Nephron progenitor cell (in vitro differentiated cells): ENCODE data around the gene RFFL.
A peak's percentile ranks its signal among the peaks of the same experiment; 100 is the strongest.
"Not testable (repeated sequence)": the region's sequence is repeated elsewhere in the genome, so short reads cannot be mapped to it uniquely, and the experiment has no call there.

ENCODE experiments used
- DNase-seq: peaks from one replicate; pipeline ENCODE4 v3.0.0; 2021
- H3K27ac Mint-ChIP-seq: 2 replicates; pipeline ENCODE4 v1.8.0; 2021; ENCODE audit warnings: mild to moderate bottlenecking, moderate library complexity, mixed read lengths
- H3K27me3 Mint-ChIP-seq: 2 replicates; pipeline ENCODE4 v1.8.0; 2021; ENCODE audit warnings: mild to moderate bottlenecking, low read depth, mixed read lengths; ENCODE audit not compliant: poor library complexity
- H3K36me3 Mint-ChIP-seq: 2 replicates; pipeline ENCODE4 v1.8.0; 2021; ENCODE audit warnings: low read depth, mixed read lengths
- H3K4me1 Mint-ChIP-seq: 2 replicates; pipeline ENCODE4 v1.8.0; 2021; ENCODE audit warnings: mixed read lengths
- H3K4me3 Mint-ChIP-seq: 2 replicates; pipeline ENCODE4 v1.8.0; 2021; ENCODE audit warnings: mild to moderate bottlenecking, moderate library complexity, mixed read lengths
- H3K9me3 Mint-ChIP-seq: 2 replicates; pipeline ENCODE4 v1.8.0; 2021; ENCODE audit warnings: mild to moderate bottlenecking, moderate library complexity, mixed read lengths
- CTCF ChIP-seq: fragments of 200-600 bp; sonication (generic); IDR thresholded peaks from 2 replicates; pipeline ENCODE4 v1.5.0; 2021; ENCODE audit warnings: antibody characterized with exemption

RFFL gene

GRCh38 chr17:35063514-35064223 is at the start of gene RFFL:
Gene RFFL (minus strand): TSS chr17:35063707. CDS start chr17:35026553, 37,154 bp downstream.
- peak within 1 kb of the TSS; percentile 53 for H3K4me3 Mint-ChIP-seq
- H3K36me3 Mint-ChIP-seq, result peaks cover 5% of the 10 kb centered on the region
- H3K27me3 Mint-ChIP-seq, result no peaks in the 10 kb centered on the region
- H3K4me1 Mint-ChIP-seq, result peaks cover 25% of the 10 kb centered on the region
- H3K9me3 Mint-ChIP-seq, result no peaks in the 10 kb centered on the region
- peak; percentile 36 for DNase-seq
- peak within 1 kb of the TSS; percentile 77 for H3K27ac Mint-ChIP-seq
- no peak for TF ChIP-seq CTCF

GRCh38 chr17:35110791-35111190 is 47.3 kb upstream of the RFFL start:
- H3K27ac Mint-ChIP-seq, DNase-seq, H3K4me1 Mint-ChIP-seq, H3K4me3 Mint-ChIP-seq, H3K9me3 Mint-ChIP-seq, H3K27me3 Mint-ChIP-seq: not testable (repeated sequence)
- peaks cover 19% of the 10 kb centered on the region for H3K36me3 Mint-ChIP-seq

- Mint-ChIP-seq H3K4me3 (no peak overlapping the region), H3K27ac (no peak overlapping the region), H3K9me3 (no peaks in the 10 kb centered on the region), H3K4me1 (peaks cover 5% of the 10 kb centered on the region), H3K36me3 (peaks cover 27% of the 10 kb centered on the region), H3K27me3 (peaks cover 4% of the 10 kb centered on the region)
- DNase-seq, result no peak
- TF ChIP-seq CTCF, result no peak
Observed at GRCh38 chr17:35104844-35105450, 41.4 kb upstream of the RFFL start.

- Mint-ChIP-seq H3K27me3 (peaks cover 4% of the 10 kb centered on the region), H3K4me3 (no peak overlapping the region), H3K9me3 (no peaks in the 10 kb centered on the region), H3K27ac (no peak overlapping the region), H3K36me3 (peaks cover 28% of the 10 kb centered on the region), H3K4me1 (peaks cover 6% of the 10 kb centered on the region)
- DNase-seq, result no peak
- TF ChIP-seq CTCF, result no peak
Observed at GRCh38 chr17:35103271-35103670, 39.8 kb upstream of the RFFL start.

- no peak for TF ChIP-seq CTCF
- Mint-ChIP-seq H3K4me3 (no peak overlapping the region), H3K36me3 (peaks cover 28% of the 10 kb centered on the region), H3K27ac (no peak overlapping the region), H3K9me3 (no peaks in the 10 kb centered on the region), H3K4me1 (peaks cover 6% of the 10 kb centered on the region), H3K27me3 (no peaks in the 10 kb centered on the region)
- DNase-seq, result no peak
Observed at GRCh38 chr17:35101725-35102124, 38.2 kb upstream of the RFFL start.

- H3K4me1 Mint-ChIP-seq, result peaks cover 6% of the 10 kb centered on the region
- no peaks in the 10 kb centered on the region for H3K27me3 Mint-ChIP-seq
- H3K9me3 Mint-ChIP-seq, result no peaks in the 10 kb centered on the region
- no peak overlapping the region for H3K4me3 Mint-ChIP-seq
- TF ChIP-seq CTCF, result no peak
- no peak overlapping the region for H3K27ac Mint-ChIP-seq
- DNase-seq, result no peak
- H3K36me3 Mint-ChIP-seq, result peaks cover 22% of the 10 kb centered on the region
Observed at GRCh38 chr17:35101036-35101435, 37.5 kb upstream of the RFFL start.
